ENCODE measurements around the gene FRRS1L. TPM values are rescaled to one million over a fixed set of nuclear protein-coding genes. Genes with fewer than 3 reads are reported as not detected.

Gene FRRS1L
- total and polyA plus RNA-seq, 2 donors (not counting 1 experiment from before 2014, with no cell fraction given), result 0.08 to 0.17 TPM

DNA sequence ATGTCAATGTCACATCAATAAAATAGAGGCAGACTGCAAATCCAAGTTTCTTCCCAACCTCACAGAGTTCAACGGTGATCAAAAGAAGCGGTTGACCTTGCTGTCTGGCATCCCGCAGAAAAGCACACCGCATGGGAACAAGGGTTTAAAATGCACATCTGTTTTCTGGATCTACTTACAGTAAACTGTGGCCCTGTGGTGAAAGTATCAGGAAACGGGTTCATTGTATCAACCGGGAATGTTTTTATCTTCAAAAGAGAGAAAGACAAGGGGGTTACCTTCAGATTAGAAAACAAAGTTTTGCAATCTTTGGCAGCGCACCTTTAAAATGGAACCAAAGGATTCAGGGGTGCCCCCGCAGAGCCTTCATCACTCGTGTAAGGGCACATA, 15.5 kb upstream of the FRRS1L start:
- H3K27me3 ChIP-seq (ENCODE audit: control insufficient read depth, insufficient read depth, low read length), result peaks cover 6% of the 10 kb centered on the region
- no peaks in the 10 kb centered on the region for H3K36me3 ChIP-seq (ENCODE audit: control insufficient read depth, insufficient read depth, low read length)
- H3K27ac ChIP-seq (ENCODE audit: insufficient read depth, low read length), result no peak overlapping the region
- no peaks in the 10 kb centered on the region for H3K4me1 ChIP-seq (ENCODE audit: control insufficient read depth, extremely low read depth, insufficient read depth, low read length)
- no peaks in the 10 kb centered on the region for H3K79me2 ChIP-seq (ENCODE audit: control insufficient read depth, insufficient read depth, low read length)
- no peak overlapping the region for H3K9ac ChIP-seq (ENCODE audit: insufficient read depth, low read length)
- H4K20me1 ChIP-seq (ENCODE audit: control insufficient read depth, extremely low read depth, insufficient read depth, low read length), result no peaks in the 10 kb centered on the region
- TF ChIP-seq, protein P1, sequence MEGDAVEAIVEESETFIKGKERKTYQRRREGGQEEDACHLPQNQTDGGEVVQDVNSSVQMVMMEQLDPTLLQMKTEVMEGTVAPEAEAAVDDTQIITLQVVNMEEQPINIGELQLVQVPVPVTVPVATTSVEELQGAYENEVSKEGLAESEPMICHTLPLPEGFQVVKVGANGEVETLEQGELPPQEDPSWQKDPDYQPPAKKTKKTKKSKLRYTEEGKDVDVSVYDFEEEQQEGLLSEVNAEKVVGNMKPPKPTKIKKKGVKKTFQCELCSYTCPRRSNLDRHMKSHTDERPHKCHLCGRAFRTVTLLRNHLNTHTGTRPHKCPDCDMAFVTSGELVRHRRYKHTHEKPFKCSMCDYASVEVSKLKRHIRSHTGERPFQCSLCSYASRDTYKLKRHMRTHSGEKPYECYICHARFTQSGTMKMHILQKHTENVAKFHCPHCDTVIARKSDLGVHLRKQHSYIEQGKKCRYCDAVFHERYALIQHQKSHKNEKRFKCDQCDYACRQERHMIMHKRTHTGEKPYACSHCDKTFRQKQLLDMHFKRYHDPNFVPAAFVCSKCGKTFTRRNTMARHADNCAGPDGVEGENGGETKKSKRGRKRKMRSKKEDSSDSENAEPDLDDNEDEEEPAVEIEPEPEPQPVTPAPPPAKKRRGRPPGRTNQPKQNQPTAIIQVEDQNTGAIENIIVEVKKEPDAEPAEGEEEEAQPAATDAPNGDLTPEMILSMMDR (conservative IDR thresholded peaks at IDR 0.05 in 1 of 2, IDR thresholded peaks at IDR 0.05 in 1 of 2; ENCODE audit: low read depth in 1 of 2, low read length in 2 of 2), result no peak
- H2AFZ ChIP-seq (ENCODE audit: low read length), result no peak overlapping the region
- H3K4me2 ChIP-seq (ENCODE audit: extremely low read depth, insufficient read depth, low read length), result no peak overlapping the region
- DNase-seq (ENCODE audit: low read depth in 2 of 2), result no peak
- no peaks in the 10 kb centered on the region for H3K9me3 ChIP-seq (ENCODE audit: control insufficient read depth, insufficient read depth, low read depth, low read length)
- no peak overlapping the region for H3K4me3 ChIP-seq (replicated peaks in 1 of 4; ENCODE audit: control extremely low read depth in 1 of 4, insufficient read depth in 1 of 4, low read depth in 3 of 4, low read length in 4 of 4)

DNA sequence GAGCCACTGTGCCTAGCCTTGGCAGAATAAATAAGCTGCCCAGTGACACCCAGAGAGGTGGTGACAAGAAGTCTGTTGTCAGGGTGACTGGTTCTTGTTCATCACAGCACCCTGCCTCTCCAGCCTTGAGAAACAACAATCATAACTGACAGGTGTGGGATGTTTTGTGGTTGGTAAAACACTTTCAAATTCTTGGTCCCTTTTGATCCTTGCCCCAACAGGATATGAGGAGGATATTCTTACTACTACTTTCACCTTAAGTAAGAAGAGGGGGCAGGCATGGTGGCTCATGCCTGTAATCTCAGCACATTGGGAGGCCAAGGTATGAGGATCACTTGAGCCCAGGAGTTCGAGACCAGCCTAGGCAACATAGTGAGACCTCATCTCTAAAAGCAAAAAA, 14.2 kb upstream of the FRRS1L start:
- Histone ChIP-seq H3K27me3 (ENCODE audit: control insufficient read depth, insufficient read depth, low read length) (peaks cover 6% of the 10 kb centered on the region), H4K20me1 (ENCODE audit: control insufficient read depth, extremely low read depth, insufficient read depth, low read length) (no peaks in the 10 kb centered on the region), H3K79me2 (ENCODE audit: control insufficient read depth, insufficient read depth, low read length) (no peaks in the 10 kb centered on the region), H3K4me2 (ENCODE audit: extremely low read depth, insufficient read depth, low read length) (no peak overlapping the region), H3K27ac (ENCODE audit: insufficient read depth, low read length) (no peak overlapping the region), H3K9me3 (ENCODE audit: control insufficient read depth, insufficient read depth, low read depth, low read length) (no peaks in the 10 kb centered on the region), H3K36me3 (ENCODE audit: control insufficient read depth, insufficient read depth, low read length) (no peaks in the 10 kb centered on the region), H2AFZ (ENCODE audit: low read length) (no peak overlapping the region), H3K9ac (ENCODE audit: insufficient read depth, low read length) (no peak overlapping the region), H3K4me3 (replicated peaks in 1 of 4; ENCODE audit: control extremely low read depth in 1 of 4, insufficient read depth in 1 of 4, low read depth in 3 of 4, low read length in 4 of 4) (no peak overlapping the region), H3K4me1 (ENCODE audit: control insufficient read depth, extremely low read depth, insufficient read depth, low read length) (no peaks in the 10 kb centered on the region)
- DNase-seq (ENCODE audit: low read depth in 2 of 2), result no peak
- no peak for TF ChIP-seq EZH2 (IDR thresholded peaks at IDR 0.05; ENCODE audit: low read length, missing control alignments)
- TF ChIP-seq, protein P1 (conservative IDR thresholded peaks at IDR 0.05 in 1 of 2, IDR thresholded peaks at IDR 0.05 in 1 of 2; ENCODE audit: low read depth in 1 of 2, low read length in 2 of 2), result no peak

DNA sequence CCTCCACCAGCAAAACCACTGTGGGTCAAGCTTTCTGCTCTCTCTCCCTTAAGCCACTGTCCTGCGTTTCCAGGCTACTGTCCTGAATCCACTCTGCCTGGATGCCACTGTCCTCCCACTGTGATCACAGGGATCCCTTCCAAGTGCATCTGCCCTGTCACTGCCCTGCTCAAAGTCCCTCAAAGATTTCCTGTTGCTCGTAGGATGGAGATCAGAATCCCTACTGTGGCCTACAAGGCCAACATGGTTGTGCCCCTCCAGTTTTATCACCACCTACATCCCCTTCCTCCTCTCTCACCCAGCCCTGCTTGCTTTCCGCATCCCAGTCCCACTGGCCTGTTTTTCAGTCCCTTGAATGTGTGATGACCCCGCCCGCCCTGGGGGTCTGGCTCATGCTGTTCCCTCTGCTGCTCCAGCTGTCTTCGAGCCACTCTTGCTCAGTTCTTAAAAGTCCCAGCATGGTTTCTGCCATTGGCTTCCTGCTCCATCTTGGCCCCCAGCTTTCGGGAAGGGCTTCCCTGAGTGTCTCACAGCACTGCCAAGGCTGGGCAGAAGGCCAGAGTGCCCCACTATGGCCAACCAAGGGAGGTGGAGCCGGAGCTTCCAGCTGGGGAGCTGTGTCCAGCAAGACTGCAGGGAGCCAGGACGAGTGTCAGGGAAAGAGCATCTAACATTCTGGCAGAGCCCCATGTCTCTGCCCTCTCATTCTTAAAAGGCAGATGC, 12.9 kb upstream of the FRRS1L start:
- Histone ChIP-seq H3K27me3 (ENCODE audit: control insufficient read depth, insufficient read depth, low read length) (peaks cover 6% of the 10 kb centered on the region), H3K79me2 (ENCODE audit: control insufficient read depth, insufficient read depth, low read length) (no peaks in the 10 kb centered on the region), H3K9me3 (ENCODE audit: control insufficient read depth, insufficient read depth, low read depth, low read length) (no peaks in the 10 kb centered on the region), H3K4me1 (ENCODE audit: control insufficient read depth, extremely low read depth, insufficient read depth, low read length) (no peaks in the 10 kb centered on the region), H3K27ac (ENCODE audit: insufficient read depth, low read length) (no peak overlapping the region), H3K4me3 (replicated peaks in 1 of 4; ENCODE audit: control extremely low read depth in 1 of 4, insufficient read depth in 1 of 4, low read depth in 3 of 4, low read length in 4 of 4) (no peak overlapping the region), H4K20me1 (ENCODE audit: control insufficient read depth, extremely low read depth, insufficient read depth, low read length) (no peaks in the 10 kb centered on the region), H3K36me3 (ENCODE audit: control insufficient read depth, insufficient read depth, low read length) (no peaks in the 10 kb centered on the region), H3K4me2 (ENCODE audit: extremely low read depth, insufficient read depth, low read length) (no peak overlapping the region), H3K9ac (ENCODE audit: insufficient read depth, low read length) (no peak overlapping the region), H2AFZ (ENCODE audit: low read length) (no peak overlapping the region)
- no peak for DNase-seq (ENCODE audit: low read depth in 2 of 2)
- no peak for TF ChIP-seq EZH2 (IDR thresholded peaks at IDR 0.05; ENCODE audit: low read length, missing control alignments)
- TF ChIP-seq, protein P1 (conservative IDR thresholded peaks at IDR 0.05 in 1 of 2, IDR thresholded peaks at IDR 0.05 in 1 of 2; ENCODE audit: low read depth in 1 of 2, low read length in 2 of 2), result no peak
